K562 treated with DMSO at 1 percent for 48 hours (cell line): ENCODE measurements around the gene VPS39. TPM values are rescaled to one million over a fixed set of nuclear protein-coding genes. Genes with fewer than 3 reads are reported as not detected.

Experiments used
- total RNA-seq: library from RNA; unstranded; fragments of 300-600 nt; gene quantifications from 2 replicates; pipeline ENCODE4 v1.2.3, GENCODE V29; 2022; ENCODE audit warnings: low replicate concordance; ENCODE audit errors: extremely low read depth

The VPS39 gene
- total RNA-seq = not detected in 2 replicates

GRCh38 chr15:42207674-42208579 is at the start of gene VPS39:
Gene VPS39, minus strand, starts transcription at chr15:42208304. Its CDS starts 151 bp downstream, at chr15:42208153.

GRCh38 chr15:42156243-42156922 is 51.7 kb downstream of the VPS39 start, which contains the start of gene PLA2G4F:
Gene PLA2G4F, minus strand, starts transcription at chr15:42156636. Its CDS starts 87 bp downstream, at chr15:42156549.

Other genes with a start within 250 kb of the VPS39 start
- gene EHD4, start 235.7 kb downstream of the VPS39 start, total RNA-seq = not detected in 2 replicates
- gene PLA2G4E, start 187.3 kb downstream of the VPS39 start, total RNA-seq = not detected in 2 replicates
- not detected in 2 replicates for gene PLA2G4D, start 113.7 kb downstream of the VPS39 start, total RNA-seq
- not detected in 2 replicates for gene PLA2G4F, start 51.7 kb downstream of the VPS39 start, total RNA-seq
- not detected in 2 replicates for gene GANC, start 64.9 kb upstream of the VPS39 start, total RNA-seq
- not detected in 2 replicates for gene TMEM87A, start 65.1 kb upstream of the VPS39 start, total RNA-seq
- not detected in 2 replicates for gene CAPN3, start 151.2 kb upstream of the VPS39 start, total RNA-seq